Measurements from ENCODE around the gene BOC. TPM values are rescaled to one million over a fixed set of nuclear protein-coding genes. Genes with fewer than 3 reads are reported as not detected.

BOC gene
- total and polyA plus RNA-seq, 2 of the 8 experiments (the other 6 are each of a cell fraction or from before 2014, with no cell fraction given) = 6.9 to 9.3 TPM

DNA sequence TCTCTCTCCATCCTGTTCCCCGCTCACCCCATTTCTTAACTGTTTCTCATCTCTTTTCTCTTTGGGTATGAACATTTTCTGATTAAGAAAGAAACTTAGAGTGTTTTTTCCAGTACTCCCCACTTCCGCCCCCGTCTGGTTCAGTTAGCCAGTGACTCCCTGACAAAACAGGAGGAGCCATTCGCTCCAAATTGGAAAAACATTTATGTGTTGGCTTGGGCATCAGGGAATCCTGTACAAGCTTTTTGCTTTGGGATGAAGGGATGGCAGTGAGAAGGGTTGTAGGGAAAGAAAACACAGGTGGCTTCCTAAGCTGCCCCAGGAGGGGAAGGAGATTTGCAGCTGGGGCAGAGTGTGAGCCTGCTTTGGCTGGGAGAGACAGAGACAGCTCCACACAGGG is 47.0 kb downstream of the BOC start (continued):
- TF ChIP-seq, protein P1, sequence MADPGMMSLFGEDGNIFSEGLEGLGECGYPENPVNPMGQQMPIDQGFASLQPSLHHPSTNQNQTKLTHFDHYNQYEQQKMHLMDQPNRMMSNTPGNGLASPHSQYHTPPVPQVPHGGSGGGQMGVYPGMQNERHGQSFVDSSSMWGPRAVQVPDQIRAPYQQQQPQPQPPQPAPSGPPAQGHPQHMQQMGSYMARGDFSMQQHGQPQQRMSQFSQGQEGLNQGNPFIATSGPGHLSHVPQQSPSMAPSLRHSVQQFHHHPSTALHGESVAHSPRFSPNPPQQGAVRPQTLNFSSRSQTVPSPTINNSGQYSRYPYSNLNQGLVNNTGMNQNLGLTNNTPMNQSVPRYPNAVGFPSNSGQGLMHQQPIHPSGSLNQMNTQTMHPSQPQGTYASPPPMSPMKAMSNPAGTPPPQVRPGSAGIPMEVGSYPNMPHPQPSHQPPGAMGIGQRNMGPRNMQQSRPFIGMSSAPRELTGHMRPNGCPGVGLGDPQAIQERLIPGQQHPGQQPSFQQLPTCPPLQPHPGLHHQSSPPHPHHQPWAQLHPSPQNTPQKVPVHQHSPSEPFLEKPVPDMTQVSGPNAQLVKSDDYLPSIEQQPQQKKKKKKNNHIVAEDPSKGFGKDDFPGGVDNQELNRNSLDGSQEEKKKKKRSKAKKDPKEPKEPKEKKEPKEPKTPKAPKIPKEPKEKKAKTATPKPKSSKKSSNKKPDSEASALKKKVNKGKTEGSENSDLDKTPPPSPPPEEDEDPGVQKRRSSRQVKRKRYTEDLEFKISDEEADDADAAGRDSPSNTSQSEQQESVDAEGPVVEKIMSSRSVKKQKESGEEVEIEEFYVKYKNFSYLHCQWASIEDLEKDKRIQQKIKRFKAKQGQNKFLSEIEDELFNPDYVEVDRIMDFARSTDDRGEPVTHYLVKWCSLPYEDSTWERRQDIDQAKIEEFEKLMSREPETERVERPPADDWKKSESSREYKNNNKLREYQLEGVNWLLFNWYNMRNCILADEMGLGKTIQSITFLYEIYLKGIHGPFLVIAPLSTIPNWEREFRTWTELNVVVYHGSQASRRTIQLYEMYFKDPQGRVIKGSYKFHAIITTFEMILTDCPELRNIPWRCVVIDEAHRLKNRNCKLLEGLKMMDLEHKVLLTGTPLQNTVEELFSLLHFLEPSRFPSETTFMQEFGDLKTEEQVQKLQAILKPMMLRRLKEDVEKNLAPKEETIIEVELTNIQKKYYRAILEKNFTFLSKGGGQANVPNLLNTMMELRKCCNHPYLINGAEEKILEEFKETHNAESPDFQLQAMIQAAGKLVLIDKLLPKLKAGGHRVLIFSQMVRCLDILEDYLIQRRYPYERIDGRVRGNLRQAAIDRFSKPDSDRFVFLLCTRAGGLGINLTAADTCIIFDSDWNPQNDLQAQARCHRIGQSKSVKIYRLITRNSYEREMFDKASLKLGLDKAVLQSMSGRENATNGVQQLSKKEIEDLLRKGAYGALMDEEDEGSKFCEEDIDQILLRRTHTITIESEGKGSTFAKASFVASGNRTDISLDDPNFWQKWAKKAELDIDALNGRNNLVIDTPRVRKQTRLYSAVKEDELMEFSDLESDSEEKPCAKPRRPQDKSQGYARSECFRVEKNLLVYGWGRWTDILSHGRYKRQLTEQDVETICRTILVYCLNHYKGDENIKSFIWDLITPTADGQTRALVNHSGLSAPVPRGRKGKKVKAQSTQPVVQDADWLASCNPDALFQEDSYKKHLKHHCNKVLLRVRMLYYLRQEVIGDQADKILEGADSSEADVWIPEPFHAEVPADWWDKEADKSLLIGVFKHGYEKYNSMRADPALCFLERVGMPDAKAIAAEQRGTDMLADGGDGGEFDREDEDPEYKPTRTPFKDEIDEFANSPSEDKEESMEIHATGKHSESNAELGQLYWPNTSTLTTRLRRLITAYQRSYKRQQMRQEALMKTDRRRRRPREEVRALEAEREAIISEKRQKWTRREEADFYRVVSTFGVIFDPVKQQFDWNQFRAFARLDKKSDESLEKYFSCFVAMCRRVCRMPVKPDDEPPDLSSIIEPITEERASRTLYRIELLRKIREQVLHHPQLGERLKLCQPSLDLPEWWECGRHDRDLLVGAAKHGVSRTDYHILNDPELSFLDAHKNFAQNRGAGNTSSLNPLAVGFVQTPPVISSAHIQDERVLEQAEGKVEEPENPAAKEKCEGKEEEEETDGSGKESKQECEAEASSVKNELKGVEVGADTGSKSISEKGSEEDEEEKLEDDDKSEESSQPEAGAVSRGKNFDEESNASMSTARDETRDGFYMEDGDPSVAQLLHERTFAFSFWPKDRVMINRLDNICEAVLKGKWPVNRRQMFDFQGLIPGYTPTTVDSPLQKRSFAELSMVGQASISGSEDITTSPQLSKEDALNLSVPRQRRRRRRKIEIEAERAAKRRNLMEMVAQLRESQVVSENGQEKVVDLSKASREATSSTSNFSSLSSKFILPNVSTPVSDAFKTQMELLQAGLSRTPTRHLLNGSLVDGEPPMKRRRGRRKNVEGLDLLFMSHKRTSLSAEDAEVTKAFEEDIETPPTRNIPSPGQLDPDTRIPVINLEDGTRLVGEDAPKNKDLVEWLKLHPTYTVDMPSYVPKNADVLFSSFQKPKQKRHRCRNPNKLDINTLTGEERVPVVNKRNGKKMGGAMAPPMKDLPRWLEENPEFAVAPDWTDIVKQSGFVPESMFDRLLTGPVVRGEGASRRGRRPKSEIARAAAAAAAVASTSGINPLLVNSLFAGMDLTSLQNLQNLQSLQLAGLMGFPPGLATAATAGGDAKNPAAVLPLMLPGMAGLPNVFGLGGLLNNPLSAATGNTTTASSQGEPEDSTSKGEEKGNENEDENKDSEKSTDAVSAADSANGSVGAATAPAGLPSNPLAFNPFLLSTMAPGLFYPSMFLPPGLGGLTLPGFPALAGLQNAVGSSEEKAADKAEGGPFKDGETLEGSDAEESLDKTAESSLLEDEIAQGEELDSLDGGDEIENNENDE (IDR thresholded peaks at IDR 0.05; ENCODE audit: insufficient replicate concordance, low read length) = no peak
- no peak for TF ChIP-seq POLR2A (IDR thresholded peaks at IDR 0.05; ENCODE audit: control extremely low read depth in 1 of 2, low read depth in 2 of 2, low read length in 2 of 2)
